Mesendoderm (in vitro differentiated cells): ENCODE measurements around the gene TLK1.

Source experiments
- DNase-seq: peaks from one replicate; pipeline ENCODE4 v3.0.0; 2013
- H2AK5ac ChIP-seq: 2 replicates; pipeline ENCODE4 v1.6.1; 2013; ENCODE audit warnings: low read length, inconsistent platforms
- H2BK120ac ChIP-seq: 2 replicates; pipeline ENCODE4 v1.6.1; 2013; ENCODE audit warnings: low read depth, mild to moderate bottlenecking, low read length, moderate library complexity, mixed read lengths
- H2BK15ac ChIP-seq: replicated peaks from 2 replicates; pipeline ENCODE4 v1.6.1; 2013; ENCODE audit warnings: low read depth, mild to moderate bottlenecking, moderate library complexity
- H2BK5ac ChIP-seq: 2 replicates; pipeline ENCODE4 v1.6.1; 2013; ENCODE audit warnings: low read length, inconsistent platforms
- H3K18ac ChIP-seq: 2 replicates; pipeline ENCODE4 v1.6.1; 2013; ENCODE audit warnings: mild to moderate bottlenecking, low read length, mixed read lengths
- H3K23ac ChIP-seq: one replicate; pipeline ENCODE4 v1.6.1; 2013; ENCODE audit warnings: low read length
- H3K27ac ChIP-seq: 2 replicates; pipeline ENCODE4 v1.5.1; 2013; ENCODE audit warnings: low read depth, mild to moderate bottlenecking, inconsistent platforms, low read length, moderate library complexity
- H3K27me3 ChIP-seq: 2 replicates; pipeline ENCODE4 v1.6.1; 2013; ENCODE audit warnings: low read length, control low read depth, mild to moderate bottlenecking, inconsistent platforms; ENCODE audit not compliant: insufficient read depth, poor library complexity
- H3K36me3 ChIP-seq: 2 replicates; pipeline ENCODE4 v1.6.1; 2013; ENCODE audit warnings: low read length, inconsistent platforms; ENCODE audit not compliant: control insufficient read depth, insufficient read depth
- H3K4ac ChIP-seq: one replicate; pipeline ENCODE4 v1.6.1; 2013; ENCODE audit warnings: low read depth, mild to moderate bottlenecking, low read length, moderate library complexity
- H3K4me1 ChIP-seq: 2 replicates; pipeline ENCODE4 v1.6.1; 2013; ENCODE audit warnings: low read depth, low read length, inconsistent platforms; ENCODE audit not compliant: control insufficient read depth
- H3K4me2 ChIP-seq: 2 replicates; pipeline ENCODE4 v1.6.1; 2013; ENCODE audit warnings: low read length
- H3K4me3 ChIP-seq: 2 replicates; pipeline ENCODE4 v1.5.1; 2013; ENCODE audit warnings: mild to moderate bottlenecking, low read length
- H3K56ac ChIP-seq: one replicate; pipeline ENCODE4 v1.6.1; 2013; ENCODE audit warnings: low read length
- H3K79me1 ChIP-seq: 2 replicates; pipeline ENCODE4 v1.6.1; 2013; ENCODE audit warnings: low read length, inconsistent platforms
- H3K79me2 ChIP-seq: 2 replicates; pipeline ENCODE4 v1.6.1; 2013; ENCODE audit warnings: mild to moderate bottlenecking, low read length; ENCODE audit not compliant: control insufficient read depth, insufficient read depth
- H3K9ac ChIP-seq: 2 replicates; pipeline ENCODE4 v1.6.1; 2013; ENCODE audit warnings: low read length, inconsistent platforms
- H4K5ac ChIP-seq: one replicate; pipeline ENCODE4 v1.6.1; 2013; ENCODE audit warnings: low read length
- H4K8ac ChIP-seq: one replicate; pipeline ENCODE4 v1.6.1; 2013; ENCODE audit warnings: low read depth, mild to moderate bottlenecking, control low read depth, low read length, moderate library complexity
- WGBS: extraction: QIAGEN DNeasy Blood & Tissue Kit; methylation state at CpG from one replicate; pipeline ENCODE4 v1.1.7; 2013; ENCODE audit warnings: low lambda C conversion rate, missing lambda C conversion rate; ENCODE audit not compliant: insufficient coverage; ENCODE audit errors: extremely low coverage; 5-methylcytosine and 5-hydroxymethylcytosine counted together

TLK1 gene

DNA sequence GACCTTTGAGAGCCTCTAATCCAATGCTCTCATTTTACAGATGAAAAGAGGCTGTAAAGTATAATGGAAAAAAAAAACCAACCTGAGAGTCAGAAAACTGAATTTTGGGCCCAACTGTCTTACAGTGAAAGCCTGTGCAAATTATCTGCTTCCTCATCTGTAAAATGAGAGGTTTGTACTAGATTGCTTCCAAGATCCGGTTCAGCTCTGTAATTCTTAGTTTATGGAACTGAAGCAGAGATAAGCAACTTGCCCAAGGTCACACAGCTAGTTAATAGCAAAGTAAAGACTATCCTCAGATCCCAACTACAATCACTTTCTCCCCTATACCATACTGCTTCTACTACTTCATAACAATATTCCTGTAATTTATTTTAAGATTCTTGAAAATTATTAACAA lies 6.3 kb downstream of the TLK1 start:
- no peak overlapping the region for H3K4me2 ChIP-seq
- H3K27me3 ChIP-seq = no peaks in the 10 kb centered on the region
- H4K8ac ChIP-seq = no peak overlapping the region
- H2AK5ac ChIP-seq = no peak overlapping the region
- no peak overlapping the region for H2BK5ac ChIP-seq
- H3K9ac ChIP-seq = no peak overlapping the region
- no peaks in the 10 kb centered on the region for H3K36me3 ChIP-seq
- no peak overlapping the region for H3K4me3 ChIP-seq
- no peak overlapping the region for H4K5ac ChIP-seq
- H2BK15ac ChIP-seq = no peak overlapping the region
- no peak overlapping the region for H3K27ac ChIP-seq
- no peak overlapping the region for H3K56ac ChIP-seq
- H3K18ac ChIP-seq = no peak overlapping the region
- H3K79me2 ChIP-seq = peaks cover 75% of the 10 kb centered on the region
- no peak overlapping the region for H3K23ac ChIP-seq
- no peak overlapping the region for H2BK120ac ChIP-seq
- peaks cover 2% of the 10 kb centered on the region for H3K4me1 ChIP-seq
- H3K79me1 ChIP-seq = peaks cover 4% of the 10 kb centered on the region
- DNase-seq = no peak
- H3K4ac ChIP-seq = no peak overlapping the region
- no CpG with 5 or more reads among the region's 1 CpG for WGBS

- Histone ChIP-seq H3K9ac (no peak overlapping the region), H3K23ac (no peak overlapping the region), H3K4me2 (no peak overlapping the region), H2BK5ac (no peak overlapping the region), H3K79me2 (peaks cover 77% of the 10 kb centered on the region), H2BK15ac (no peak overlapping the region), H2BK120ac (no peak overlapping the region), H3K36me3 (no peaks in the 10 kb centered on the region), H4K8ac (no peak overlapping the region), H3K56ac (no peak overlapping the region), H3K27ac (no peak overlapping the region), H3K4me3 (no peak overlapping the region), H3K27me3 (no peaks in the 10 kb centered on the region), H3K4ac (no peak overlapping the region), H2AK5ac (no peak overlapping the region), H3K79me1 (peaks cover 5% of the 10 kb centered on the region), H4K5ac (no peak overlapping the region), H3K4me1 (peaks cover 2% of the 10 kb centered on the region), H3K18ac (no peak overlapping the region)
- WGBS = no CpG with 5 or more reads among the region's 9 CpGs
- no peak for DNase-seq
Measured at GRCh38 chr2:171150694-171151285, 9.9 kb downstream of the TLK1 start.

GRCh38 chr2:171149986-171150693 lies 10.6 kb downstream of the TLK1 start:
- no peak overlapping the region for H2BK5ac ChIP-seq
- no peak overlapping the region for H4K5ac ChIP-seq
- DNase-seq = no peak
- H3K9ac ChIP-seq = no peak overlapping the region
- H3K4ac ChIP-seq = no peak overlapping the region
- H3K79me1 ChIP-seq = peaks cover 5% of the 10 kb centered on the region
- H3K23ac ChIP-seq = no peak overlapping the region
- H4K8ac ChIP-seq = no peak overlapping the region
- no peak overlapping the region for H2BK15ac ChIP-seq
- no peak overlapping the region for H3K27ac ChIP-seq
- H3K79me2 ChIP-seq = peaks cover 78% of the 10 kb centered on the region
- no peak overlapping the region for H3K4me2 ChIP-seq
- no peaks in the 10 kb centered on the region for H3K36me3 ChIP-seq
- no CpG with 5 or more reads among the region's 4 CpGs for WGBS
- no peak overlapping the region for H3K4me3 ChIP-seq
- H3K27me3 ChIP-seq = no peaks in the 10 kb centered on the region
- no peak overlapping the region for H2AK5ac ChIP-seq
- no peak overlapping the region for H3K18ac ChIP-seq
- H2BK120ac ChIP-seq = no peak overlapping the region
- no peak overlapping the region for H3K56ac ChIP-seq
- H3K4me1 ChIP-seq = no peaks in the 10 kb centered on the region

- no peaks in the 10 kb centered on the region for H3K36me3 ChIP-seq
- no peak overlapping the region for H2BK15ac ChIP-seq
- H3K4ac ChIP-seq = no peak overlapping the region
- H3K9ac ChIP-seq = no peak overlapping the region
- H3K27ac ChIP-seq = no peak overlapping the region
- H4K8ac ChIP-seq = no peak overlapping the region
- no peak overlapping the region for H3K18ac ChIP-seq
- no CpG with 5 or more reads among the region's 3 CpGs for WGBS
- DNase-seq = no peak
- no peaks in the 10 kb centered on the region for H3K27me3 ChIP-seq
- no peak overlapping the region for H3K4me3 ChIP-seq
- H2AK5ac ChIP-seq = no peak overlapping the region
- H2BK120ac ChIP-seq = no peak overlapping the region
- H3K4me2 ChIP-seq = no peak overlapping the region
- H2BK5ac ChIP-seq = no peak overlapping the region
- no peak overlapping the region for H3K56ac ChIP-seq
- H3K79me1 ChIP-seq = peaks cover 5% of the 10 kb centered on the region
- no peak overlapping the region for H4K5ac ChIP-seq
- no peaks in the 10 kb centered on the region for H3K4me1 ChIP-seq
- no peak overlapping the region for H3K23ac ChIP-seq
- H3K79me2 ChIP-seq = peaks cover 81% of the 10 kb centered on the region
Measured at GRCh38 chr2:171149171-171149938, 11.3 kb downstream of the TLK1 start.

- H3K27me3 ChIP-seq = no peaks in the 10 kb centered on the region
- WGBS = no CpG with 5 or more reads among the region's 2 CpGs
Measured at GRCh38 chr2:171147081-171147480, 13.6 kb downstream of the TLK1 start.

More at GRCh38 chr2:171147081-171147480, 13.6 kb downstream of the TLK1 start:
- no peak overlapping the region for H3K27ac ChIP-seq
- H3K36me3 ChIP-seq = no peaks in the 10 kb centered on the region
- no peak overlapping the region for H2BK5ac ChIP-seq
- no peak overlapping the region for H2BK120ac ChIP-seq
- H3K56ac ChIP-seq = no peak overlapping the region
- no peak overlapping the region for H4K8ac ChIP-seq
- H3K79me2 ChIP-seq = peaks cover 73% of the 10 kb centered on the region
- H3K4me1 ChIP-seq = no peaks in the 10 kb centered on the region
- no peak overlapping the region for H3K4ac ChIP-seq
- H2AK5ac ChIP-seq = no peak overlapping the region
- no peak overlapping the region for H3K9ac ChIP-seq
- no peak overlapping the region for H4K5ac ChIP-seq
- no peak overlapping the region for H3K23ac ChIP-seq
- no peak overlapping the region for H3K18ac ChIP-seq
- H3K4me2 ChIP-seq = no peak overlapping the region
- H2BK15ac ChIP-seq = no peak overlapping the region
- H3K79me1 ChIP-seq = peaks cover 5% of the 10 kb centered on the region
- no peak for DNase-seq
- H3K4me3 ChIP-seq = no peak overlapping the region
